Activated CD4-positive, alpha-beta T cell treated with anti-CD3 and anti-CD28 coated beads for 4 hours (primary cell): ENCODE data around the gene RPTOR.

Source experiments
- DNase-seq, 2 donors: peaks; one replicate each; pipeline ENCODE4 v3.0.0-alpha.2; 2020

RPTOR gene

GRCh38 chr17:80923211-80924110, 378.8 kb downstream of the RPTOR start:
- no peak for DNase-seq

- no peak for DNase-seq
These were observed 379.6 kb downstream of the RPTOR start for GRCh38 chr17:80924111-80924806.

DNA sequence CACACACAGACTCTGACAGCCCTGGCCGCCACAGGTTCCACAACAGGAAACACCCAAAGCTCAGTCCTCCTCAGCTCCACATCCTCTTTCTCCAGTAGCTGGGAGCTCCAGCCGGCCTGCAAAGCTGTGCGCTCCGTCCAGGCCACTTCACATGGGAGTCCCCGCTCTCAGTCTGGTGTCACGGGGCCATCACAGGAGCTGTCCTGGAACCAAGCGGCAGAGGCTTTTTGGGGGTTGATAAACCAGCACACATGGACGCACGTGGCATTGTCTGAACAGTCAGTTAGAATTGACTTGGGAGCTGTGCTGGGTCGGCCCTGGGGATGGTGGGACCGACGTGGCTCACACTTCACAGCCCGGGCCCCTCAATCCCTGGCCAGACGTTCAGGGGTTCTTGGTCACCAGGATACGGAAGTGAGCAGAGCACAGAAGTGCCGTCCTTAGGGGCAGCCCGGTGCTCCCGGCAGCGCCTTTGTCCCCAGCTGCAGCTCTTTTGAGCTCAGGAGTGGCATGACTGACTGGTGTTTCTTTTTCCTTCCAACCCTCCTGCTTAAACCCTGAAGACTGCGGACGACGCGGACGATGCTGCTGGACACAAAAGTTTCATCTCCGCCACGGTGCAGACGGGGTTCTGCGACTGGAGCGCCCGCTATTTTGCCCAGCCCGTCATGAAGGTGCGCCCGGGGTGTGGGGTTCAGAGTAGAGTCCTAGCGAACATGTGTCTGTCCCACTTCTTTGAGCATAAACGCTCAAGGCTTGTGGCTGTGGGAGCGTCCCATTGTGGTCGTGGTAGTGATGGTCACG, 380.4 kb downstream of the RPTOR start:
- DNase-seq, result no peak

GRCh38 chr17:80925688-80926335, 381.2 kb downstream of the RPTOR start:
- no peak for DNase-seq

DNA sequence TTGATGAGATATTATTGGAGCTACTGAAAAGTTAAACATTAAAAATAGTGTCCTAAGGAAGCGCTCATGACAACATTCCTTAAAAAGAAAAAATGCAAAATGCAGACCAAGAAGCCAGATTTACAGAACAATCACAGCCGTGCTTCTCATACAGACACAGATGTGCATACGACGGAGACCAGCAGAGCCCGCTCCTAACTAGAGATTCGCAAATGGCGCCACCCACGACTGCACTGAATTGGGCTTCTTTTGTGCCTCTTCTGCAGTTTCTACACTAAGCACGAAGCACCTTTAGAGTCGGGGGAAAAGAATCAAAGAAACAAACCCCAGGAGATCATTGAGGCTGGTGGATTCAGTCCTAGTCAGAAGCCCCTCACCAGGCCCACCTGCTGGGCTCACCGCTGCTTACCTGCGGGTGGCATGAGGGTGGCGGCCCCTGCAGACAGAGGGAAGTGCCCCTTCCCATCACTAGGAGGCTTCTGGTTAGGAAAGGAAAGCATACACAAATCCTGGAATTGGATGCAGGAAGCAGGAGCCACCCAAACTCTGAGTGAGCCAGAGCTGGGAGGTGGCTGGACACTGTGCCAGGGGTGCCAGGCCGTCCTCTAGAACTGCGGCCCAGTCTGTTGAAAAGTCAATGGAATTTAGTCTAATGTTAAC, 382.1 kb downstream of the RPTOR start:
- no peak for DNase-seq

DNA sequence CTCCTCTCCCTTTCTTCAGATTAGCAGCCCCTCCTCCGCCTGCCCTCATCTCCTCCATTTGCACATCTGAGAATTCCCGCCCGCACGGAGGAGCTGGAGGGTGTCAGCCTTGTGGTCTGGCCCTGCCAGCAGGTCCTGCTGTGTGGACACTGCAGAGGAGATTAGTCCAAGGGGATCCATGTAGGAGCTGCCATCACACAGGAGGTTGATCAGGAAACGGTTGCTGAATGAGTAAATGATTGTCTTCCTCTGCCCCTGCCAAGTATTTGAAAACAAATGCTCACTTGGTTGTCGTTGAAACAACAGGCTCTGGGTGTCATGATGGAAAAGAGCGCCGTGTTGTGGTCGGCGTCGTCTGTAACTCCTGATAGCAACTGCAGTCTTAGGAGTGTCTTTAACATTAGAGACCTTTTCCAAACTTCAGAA, 383.2 kb downstream of the RPTOR start:
- DNase-seq, result no peak

GRCh38 chr17:80929449-80929848, 384.8 kb downstream of the RPTOR start:
- DNase-seq, result no peak

DNA sequence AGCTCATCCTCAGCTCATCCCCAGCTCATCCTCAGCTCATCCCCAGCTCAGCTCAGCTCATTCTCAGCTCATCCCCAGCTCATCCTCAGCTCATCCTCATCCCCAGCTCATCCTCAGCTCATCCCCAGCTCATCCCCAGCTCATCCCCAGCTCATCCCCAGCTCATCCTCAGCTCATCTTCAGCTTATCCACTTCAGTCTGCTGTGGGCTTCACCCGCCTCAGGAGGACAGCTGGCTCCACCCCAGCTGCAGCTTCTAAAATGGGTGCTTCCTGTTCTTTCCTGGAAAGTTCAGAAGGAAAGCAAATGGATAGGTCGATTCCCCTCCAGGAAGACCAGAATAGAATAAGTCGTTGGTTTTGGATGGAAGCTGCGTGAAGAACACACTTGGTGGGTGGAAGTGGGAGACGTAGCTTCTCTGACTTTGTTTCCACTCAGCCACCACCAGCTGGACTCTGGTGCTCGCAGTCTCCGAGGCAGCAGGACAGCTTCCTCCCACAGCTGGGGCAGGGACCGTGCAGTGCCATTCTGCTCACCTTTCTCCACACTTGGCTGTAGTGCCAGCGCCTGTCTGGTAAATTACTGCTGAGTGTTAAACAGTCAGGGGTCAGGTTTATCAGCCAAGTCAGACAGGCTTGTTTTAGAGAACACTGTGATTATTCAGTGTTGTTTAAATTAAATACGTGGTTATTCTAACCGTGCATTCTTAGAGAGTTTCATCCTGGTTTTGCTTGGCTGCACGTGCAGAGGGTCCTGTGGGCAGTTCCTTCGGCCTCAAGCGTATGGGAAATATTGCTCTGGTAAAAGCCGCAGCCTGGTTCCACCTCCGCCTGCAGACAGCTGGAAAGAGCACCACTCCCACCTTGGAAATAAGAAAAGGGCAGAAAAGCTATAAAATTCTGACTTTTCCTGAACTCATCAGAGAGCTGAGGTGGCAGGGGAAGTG, 386.0 kb downstream of the RPTOR start:
- DNase-seq, result no peak

DNA sequence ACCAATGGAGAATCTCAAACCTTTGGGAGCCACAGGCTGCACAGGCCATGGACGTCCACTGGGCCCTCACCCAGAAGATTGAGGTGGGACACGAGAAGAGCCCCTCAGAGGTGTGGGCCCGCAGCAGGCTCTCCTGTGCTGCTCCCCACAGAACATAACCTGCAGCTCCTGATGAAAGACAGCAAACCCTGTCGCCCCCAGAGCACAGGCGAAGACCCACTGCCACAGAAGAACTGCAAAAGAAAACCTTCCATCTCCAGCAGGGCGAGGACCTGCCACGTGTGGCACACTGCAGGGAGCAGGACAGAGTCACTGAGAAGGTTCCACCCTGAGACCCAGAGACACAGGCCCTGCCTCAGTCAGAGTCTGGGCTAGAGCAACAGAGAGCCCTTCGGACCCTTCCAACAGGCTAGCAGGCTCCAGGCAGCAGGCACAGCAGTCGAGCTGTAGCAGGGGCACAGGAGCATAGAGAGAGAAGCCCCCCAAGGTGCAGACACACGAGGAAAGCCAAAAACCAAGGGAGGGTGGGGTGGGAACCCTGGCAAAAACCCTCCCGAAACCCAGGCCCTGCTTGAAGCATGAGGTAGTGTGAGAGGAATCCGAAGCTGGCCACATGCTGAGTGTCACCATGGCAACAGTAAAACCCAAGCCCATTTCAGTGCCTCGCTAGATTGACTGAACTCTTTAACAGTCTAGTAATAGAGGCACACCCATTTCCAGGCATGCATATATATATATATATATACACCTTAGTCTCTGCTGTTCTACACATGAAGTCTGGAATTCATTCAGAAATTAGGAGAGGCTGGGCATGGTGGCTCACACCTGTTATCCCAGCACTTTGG, 387.0 kb downstream of the RPTOR start:
- DNase-seq, result no peak

DNA sequence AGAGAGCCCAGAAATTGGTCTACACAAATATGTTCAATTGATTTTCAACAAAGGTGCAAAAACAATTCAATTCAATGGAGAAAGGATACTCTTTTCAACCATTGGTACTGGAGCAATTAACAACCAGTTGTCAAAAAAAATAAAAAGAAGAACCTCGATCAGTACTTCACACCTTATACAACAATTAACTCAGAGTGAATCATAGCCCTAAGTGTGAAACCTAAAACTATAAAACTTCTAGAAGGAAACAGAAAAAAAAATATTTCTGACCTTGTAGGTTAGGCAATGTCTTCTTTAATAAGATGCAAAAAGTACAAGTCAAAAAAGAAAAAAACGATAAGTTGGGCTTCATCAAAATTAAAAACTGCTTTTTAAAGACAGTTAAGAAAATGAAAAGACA, 390.9 kb downstream of the RPTOR start:
- DNase-seq, result no peak

- no peak for DNase-seq
These were observed 391.6 kb downstream of the RPTOR start for GRCh38 chr17:80936218-80936617.

DNA sequence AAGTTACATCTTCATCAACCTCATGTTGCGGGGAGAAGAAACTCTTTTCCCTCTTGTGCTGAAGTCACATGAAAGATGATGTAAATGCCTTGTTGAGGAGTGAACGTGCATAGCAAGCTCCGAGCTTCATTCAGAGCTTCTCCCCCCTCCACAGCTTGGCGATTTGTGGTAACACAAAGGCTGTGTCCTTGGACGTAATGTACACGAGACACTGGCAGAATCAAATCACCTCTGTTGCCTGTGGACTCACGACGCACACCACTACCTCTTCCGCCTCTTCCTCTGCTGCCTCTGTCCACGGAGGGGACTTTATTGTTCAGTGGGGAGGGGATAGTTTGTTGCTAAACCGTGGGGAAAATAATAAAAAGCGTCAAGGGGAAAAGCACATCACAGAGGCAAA, 392.1 kb downstream of the RPTOR start:
- DNase-seq, result no peak

DNA sequence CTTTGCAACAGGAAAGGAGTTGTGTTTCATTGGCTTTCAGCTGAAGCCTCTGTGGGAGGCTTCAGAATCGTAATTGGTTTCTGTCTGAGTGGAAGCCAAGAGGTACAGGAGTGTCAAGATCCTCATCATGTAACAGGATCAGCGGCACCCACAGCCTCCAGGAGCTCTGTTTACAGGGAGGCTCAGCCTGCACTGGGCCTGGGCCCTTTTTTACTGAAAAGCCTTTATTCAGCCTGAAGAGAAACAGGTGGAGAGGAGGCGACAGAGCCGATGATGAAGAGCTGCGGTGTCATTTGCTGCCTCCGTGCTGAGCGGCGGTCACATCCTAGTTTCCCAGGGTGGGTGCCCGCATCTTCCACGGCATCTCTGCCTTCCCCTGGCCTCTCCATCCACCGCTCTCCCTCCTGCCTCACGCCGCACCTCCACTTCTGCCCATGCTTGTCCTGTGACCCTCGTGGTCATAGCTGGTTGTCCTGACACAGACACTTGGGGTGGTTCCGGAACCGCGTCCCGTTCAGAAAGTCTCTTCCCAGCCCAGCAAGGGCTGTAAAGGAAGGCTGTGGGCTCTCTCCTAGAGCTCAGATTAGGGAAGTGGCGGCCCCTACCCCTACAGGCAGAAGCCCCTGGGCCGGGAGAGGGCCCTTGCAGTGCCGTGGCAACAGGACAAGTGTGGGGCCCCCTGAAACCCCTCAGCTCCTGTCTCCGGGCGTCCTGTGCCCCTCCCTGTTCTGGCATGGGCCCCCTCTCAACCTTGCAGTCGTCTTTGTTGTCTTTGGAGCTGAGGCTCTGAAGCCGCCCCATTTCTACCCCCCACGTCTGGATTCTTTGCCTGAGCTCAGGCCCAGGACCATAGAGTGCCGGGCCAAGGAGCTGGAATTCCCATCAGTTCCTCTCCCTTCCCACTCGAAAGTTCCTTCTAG, 393.1 kb downstream of the RPTOR start:
- no peak for DNase-seq

DNA sequence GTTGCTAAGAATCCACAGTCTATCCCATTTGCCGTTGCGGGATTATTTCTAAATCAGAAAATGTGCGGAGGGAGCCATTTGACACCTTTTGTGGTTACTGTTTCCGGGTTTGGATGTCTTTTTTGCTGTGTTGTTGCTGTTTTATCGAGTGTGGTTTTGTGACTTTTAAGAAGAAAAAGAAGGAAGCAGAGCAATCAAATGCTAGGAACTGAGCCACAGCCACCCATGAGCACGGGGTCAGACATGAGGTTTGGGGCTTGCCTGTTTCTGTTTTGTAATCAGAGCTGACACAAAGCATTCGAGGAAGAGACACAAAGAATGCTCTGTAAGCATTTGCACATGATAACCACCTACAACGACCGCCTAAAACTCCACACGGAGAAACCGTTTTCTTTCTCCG, 393.9 kb downstream of the RPTOR start:
- no peak for DNase-seq

DNA sequence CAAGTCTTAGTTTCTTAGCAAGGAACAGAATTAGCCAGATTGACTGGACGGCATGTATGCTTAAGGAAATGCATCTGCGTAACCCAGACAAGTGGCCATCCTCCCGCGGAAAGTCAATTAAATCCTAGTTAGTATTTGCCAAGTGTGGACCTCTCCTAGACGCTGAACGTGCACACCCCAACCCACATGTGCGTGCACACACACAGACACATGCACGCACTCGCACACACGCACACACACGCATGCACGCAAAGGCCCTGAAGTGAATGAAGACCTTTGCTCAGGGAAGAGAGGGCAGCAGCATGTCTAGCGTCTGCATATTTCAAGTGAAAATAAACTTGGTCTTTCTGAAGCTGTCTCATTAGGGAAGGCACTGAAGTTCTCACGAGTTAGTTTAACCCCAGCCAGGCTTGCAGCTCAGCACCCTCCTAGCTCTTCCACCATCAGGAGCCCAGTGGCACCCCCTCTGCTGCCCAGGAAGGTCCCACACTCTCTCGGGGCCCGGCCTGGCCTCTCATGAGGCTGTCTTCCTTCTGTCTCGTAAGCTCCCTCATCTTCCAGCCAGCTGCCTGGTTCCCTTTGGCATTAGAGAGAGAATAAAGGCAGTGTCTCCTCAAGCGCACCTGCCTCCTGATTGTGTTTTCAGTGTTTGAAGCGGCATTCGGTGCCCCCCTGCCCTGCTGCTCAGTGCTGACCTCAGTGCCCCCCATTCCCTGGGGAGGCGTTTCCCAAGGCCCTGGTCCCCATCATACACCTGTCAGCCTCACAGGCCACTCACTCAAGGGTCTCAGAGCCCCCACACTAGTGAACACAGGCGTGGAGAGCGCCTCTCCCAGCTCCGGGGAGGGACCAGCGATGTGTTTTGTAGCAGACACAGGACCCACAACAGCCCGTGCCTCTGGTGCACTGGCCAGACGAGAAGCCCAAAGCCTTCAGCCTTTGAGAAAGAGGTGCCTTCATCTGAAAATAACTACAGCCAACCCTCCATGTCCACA, 394.8 kb downstream of the RPTOR start:
- DNase-seq, result no peak

DNA sequence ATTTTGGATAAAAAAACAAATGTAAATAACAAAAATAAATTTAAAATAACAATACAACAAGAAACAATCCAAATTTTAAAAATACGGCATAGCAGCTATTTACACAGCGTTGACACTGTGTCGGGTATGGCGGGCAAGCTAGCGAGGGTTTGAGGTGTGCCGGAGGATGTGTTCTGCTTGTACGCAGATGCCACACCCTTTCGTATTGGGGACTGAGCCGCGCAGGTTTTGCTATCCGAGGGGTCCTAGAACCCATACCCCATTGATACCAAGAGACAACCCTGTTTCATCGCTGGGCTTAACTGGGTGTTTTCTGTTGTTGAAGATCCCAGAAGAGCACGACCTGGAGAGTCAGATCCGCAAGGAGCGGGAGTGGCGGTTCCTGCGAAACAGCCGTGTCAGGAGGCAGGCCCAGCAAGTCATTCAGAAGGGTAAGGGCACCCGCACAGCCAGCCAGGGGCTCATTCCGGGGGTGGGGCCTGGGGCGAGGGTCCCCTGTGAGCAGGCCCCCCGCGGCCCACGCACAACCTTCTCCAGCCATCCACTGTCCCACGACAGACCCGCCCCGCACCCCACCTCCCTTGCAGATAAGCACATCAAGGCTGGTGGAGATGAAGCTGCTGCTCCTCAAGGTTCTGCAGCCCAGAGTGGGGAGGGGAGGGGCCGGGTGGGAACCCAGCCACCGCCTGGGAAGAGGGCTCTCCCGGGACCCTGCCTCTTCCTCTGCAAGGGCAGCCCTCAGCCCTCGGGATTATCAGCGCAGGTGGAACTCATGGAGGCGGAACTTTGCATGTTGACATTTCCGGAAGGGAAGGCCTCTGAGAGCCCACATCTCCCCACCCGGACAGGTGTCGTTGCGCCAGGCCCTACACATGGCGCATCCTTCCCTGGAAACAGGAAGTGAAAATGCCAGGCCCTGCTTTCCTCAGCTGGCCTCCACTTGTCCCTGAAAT, 395.8 kb downstream of the RPTOR start:
- no peak for DNase-seq

DNA sequence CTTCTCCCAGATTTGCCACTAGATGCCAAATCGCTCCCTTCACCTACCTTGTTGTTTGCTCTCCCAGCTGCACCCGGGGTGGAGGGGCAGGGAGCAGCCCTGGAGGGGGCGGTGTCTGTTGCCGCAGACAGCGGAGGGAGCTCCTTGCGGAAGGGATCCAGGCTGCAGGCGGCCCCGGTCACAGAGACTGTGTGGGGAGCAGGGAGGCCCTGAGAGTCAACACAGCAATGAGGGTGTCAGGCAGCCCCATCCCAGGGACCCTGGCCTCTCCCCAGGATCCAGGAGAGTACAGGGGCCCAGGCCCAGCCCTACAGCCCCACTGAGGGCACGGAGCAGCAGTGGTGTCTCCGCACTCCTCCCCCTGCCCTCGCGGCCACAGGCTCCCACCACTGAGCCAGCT, 396.5 kb downstream of the RPTOR start:
- DNase-seq, result no peak
